Neural cell (in vitro differentiated cells): ENCODE results near the gene ZNF358.

Experiments
- CTCF ChIP-seq: fragments of 450-650 bp; IDR thresholded peaks from 2 replicates; pipeline ENCODE4 v1.5.1; 2014; ENCODE audit warnings: antibody characterized with exemption, mild to moderate bottlenecking, moderate library complexity; ENCODE audit not compliant: poor library complexity, severe bottlenecking
- EP300 ChIP-seq: fragments of 450-650 bp; conservative IDR thresholded peaks from 2 replicates; pipeline ENCODE4 v1.6.1; 2014; ENCODE audit warnings: antibody characterized with exemption, mild to moderate bottlenecking, moderate library complexity; ENCODE audit not compliant: poor library complexity, severe bottlenecking
- EZH2 ChIP-seq: fragments of 200-600, 300-800 bp; shearing (Covaris generic), sonication (generic); IDR thresholded peaks from 2 replicates; pipeline ENCODE4 v1.6.1; 2014; ENCODE audit warnings: antibody characterized with exemption, low read length, borderline replicate concordance, mild to moderate bottlenecking; ENCODE audit not compliant: insufficient read depth, poor library complexity, severe bottlenecking
- MXI1 ChIP-seq: fragments of 450-650 bp; conservative IDR thresholded peaks from 2 replicates; pipeline ENCODE4 v1.6.1; 2014; ENCODE audit warnings: antibody characterized with exemption, mild to moderate bottlenecking; ENCODE audit not compliant: poor library complexity, severe bottlenecking
- POLR2AphosphoS5 ChIP-seq: IDR thresholded peaks from 2 replicates; pipeline ENCODE4 v1.6.1; 2012
- REST ChIP-seq: IDR thresholded peaks from 2 replicates; pipeline ENCODE4 v1.6.1; 2012; ENCODE audit warnings: borderline replicate concordance
- SMC3 ChIP-seq: fragments of 450-650 bp; conservative IDR thresholded peaks from 2 replicates; pipeline ENCODE4 v1.6.1; 2014; ENCODE audit warnings: antibody characterized with exemption, mild to moderate bottlenecking, moderate library complexity; ENCODE audit not compliant: poor library complexity

- TF ChIP-seq CTCF (no peak), EP300 (no peak), EZH2 (no peak), REST (no peak), POLR2AphosphoS5 (no peak), SMC3 (no peak), MXI1 (no peak)
Measured at GRCh38 chr19:7565332-7565731, 49.4 kb downstream of the ZNF358 start.
